ENCODE results near the gene ATP11A.

The ATP11A gene

DNA sequence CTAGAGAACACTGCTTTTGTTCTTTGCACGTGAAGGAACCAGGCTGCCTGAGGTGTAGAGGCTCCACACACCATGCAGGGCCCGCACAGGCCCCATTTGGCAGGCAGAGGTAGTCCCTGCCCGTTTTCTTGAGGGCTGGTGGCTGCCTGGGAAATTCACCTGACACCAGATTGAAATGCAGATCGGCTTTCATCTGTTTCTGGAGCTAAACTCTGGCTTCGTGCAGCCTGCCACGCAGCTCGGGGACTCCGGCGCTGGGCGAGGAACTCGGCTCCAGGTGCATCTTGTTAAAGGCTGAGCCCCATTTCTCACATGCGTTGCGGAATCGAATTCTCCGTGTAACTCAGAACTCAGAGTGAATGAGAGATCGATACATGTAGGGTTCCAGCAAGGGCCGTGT is 37.7 kb downstream of the ATP11A start:
- TF ChIP-seq CTCF (conservative IDR thresholded peaks at IDR 0.05; ENCODE audit: low read length) = no peak
- DNase-seq (ENCODE audit: low read depth) = no peak
- H3K4me3 ChIP-seq (ENCODE audit: low read length) = no peak overlapping the region

DNA sequence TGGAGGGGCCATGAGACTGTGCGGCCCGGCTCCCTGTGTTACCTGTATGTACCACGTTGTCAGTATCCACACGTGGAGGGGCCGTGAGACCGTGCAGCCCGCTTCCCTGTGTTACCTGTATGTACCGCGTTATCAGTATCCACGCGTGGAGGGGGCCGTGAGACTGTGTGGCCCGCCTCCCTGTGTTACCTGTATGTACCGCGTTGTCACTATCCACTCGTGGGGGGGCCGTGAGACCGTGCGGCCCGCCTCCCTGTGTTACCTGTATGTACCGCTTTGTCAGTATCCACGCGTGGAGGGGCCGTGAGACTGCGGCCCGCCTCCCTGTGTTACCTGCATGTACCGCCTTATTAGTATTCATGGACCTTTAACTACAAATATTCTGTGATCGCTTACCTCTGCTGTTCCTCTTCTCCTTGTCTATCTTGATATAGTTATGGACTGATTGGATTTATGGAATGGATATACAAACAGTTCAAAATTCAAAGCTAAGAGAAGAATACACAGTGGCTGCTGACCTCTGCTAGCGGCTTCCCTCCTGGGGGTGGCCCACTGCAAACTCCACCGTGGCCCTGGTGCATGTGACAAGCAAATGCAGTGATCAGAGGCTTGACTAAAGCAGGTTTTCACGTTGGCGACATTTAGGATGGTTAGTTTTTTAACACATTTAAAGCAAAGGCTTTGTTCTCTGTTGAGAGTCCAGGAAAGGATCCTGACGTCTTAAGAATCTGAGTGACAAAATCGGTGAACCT is 38.7 kb downstream of the ATP11A start:
- no peak overlapping the region for H3K4me3 ChIP-seq (ENCODE audit: low read length)
- no peak for TF ChIP-seq CTCF (conservative IDR thresholded peaks at IDR 0.05; ENCODE audit: low read length)
- DNase-seq (ENCODE audit: low read depth) = no peak

GRCh38 chr13:112729408-112729807 is 39.6 kb downstream of the ATP11A start:
- DNase-seq (ENCODE audit: low read depth) = no peak
- H3K4me3 ChIP-seq (ENCODE audit: low read length) = no peak overlapping the region
- no peak for TF ChIP-seq CTCF (conservative IDR thresholded peaks at IDR 0.05; ENCODE audit: low read length)

GRCh38 chr13:112730157-112730671 is 40.4 kb downstream of the ATP11A start:
- no peak for TF ChIP-seq CTCF (conservative IDR thresholded peaks at IDR 0.05; ENCODE audit: low read length)
- DNase-seq (ENCODE audit: low read depth) = no peak
- no peak overlapping the region for H3K4me3 ChIP-seq (ENCODE audit: low read length)

DNA sequence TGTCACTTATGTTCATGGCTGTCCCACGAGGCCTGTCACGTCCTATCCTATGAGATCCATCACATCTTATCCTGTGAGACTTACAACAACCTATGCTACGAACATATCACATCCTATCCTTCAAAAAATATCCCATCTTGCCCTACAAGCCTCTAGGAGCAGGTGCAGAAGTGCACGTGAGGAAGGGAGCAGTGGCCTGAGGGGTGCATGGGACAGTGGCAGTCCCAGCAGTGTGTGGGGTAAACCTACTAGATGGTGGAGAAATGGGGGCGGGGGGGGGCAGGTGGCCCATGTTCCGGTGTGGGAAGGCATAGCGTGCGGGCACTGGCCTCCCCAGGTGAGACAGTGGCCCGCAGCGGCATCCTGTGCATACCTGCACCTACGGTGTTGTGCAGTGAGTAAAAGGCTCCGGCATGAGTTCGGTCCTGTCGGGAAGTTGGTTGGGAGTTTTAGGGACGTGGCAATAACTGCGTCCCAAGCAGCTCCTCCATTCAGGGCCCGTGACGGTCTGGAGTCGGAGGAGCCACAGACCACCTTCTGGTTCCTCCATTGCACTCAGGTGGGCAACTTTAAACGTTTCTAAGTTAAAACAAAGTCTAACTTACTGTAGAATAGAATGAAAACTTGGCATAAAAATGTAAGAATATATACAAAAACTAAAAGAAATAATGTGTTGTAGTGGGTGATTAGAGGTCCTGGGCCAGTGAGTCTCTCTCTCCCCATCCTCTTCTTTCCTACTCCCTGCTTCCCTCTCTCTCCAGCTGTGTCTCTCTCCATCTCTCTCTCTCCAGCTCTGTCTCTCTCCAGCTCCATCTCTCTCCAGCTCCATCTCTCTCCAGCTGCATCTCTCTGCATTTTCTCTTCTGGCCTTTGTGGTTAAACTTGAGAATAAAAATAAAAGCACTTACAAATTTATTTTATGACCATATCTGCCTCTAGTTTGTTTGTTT is 42.1 kb downstream of the ATP11A start:
- no peak for DNase-seq (ENCODE audit: low read depth)
- TF ChIP-seq CTCF (conservative IDR thresholded peaks at IDR 0.05; ENCODE audit: low read length) = no peak
- H3K4me3 ChIP-seq (ENCODE audit: low read length) = no peak overlapping the region

GRCh38 chr13:112732679-112733078 is 42.8 kb downstream of the ATP11A start:
- no peak for DNase-seq (ENCODE audit: low read depth)
- H3K4me3 ChIP-seq (ENCODE audit: low read length) = no peak overlapping the region
- TF ChIP-seq CTCF (conservative IDR thresholded peaks at IDR 0.05; ENCODE audit: low read length) = no peak
